Esophagus muscularis mucosa (tissue), 4 donors: ENCODE measurements around the gene XYLT1. TPM values are rescaled to one million over a fixed set of nuclear protein-coding genes. Genes with fewer than 3 reads are reported as not detected.

Experiments
- DNase-seq: peaks from one replicate; pipeline ENCODE4 v3.0.0-alpha.2; 2017; ENCODE audit errors: extremely low spot score
- H3K27ac ChIP-seq, 4 donors: fragments of 200-600 bp; sonication (generic); replicated peaks in 1 of 4; 1 replicate in 3 of 4; 2 replicates in 1 of 4; pipeline ENCODE4 v1.5.1; 2016 to 2019; ENCODE audit warnings: mild to moderate bottlenecking in 1 of 4
- H3K27me3 ChIP-seq, 4 donors: fragments of 200-600 bp; sonication (generic); one replicate each; pipeline versions ENCODE4 v1.5.1 to v1.6.0; 2016 to 2019
- H3K36me3 ChIP-seq, 4 donors: fragments of 200-600 bp; sonication (generic); one replicate each; pipeline ENCODE4 v1.5.1; 2016 to 2019
- H3K4me1 ChIP-seq, 4 donors: fragments of 200-600 bp; sonication (generic); one replicate each; pipeline ENCODE4 v1.5.1; 2016 to 2019
- H3K4me3 ChIP-seq, 4 donors: fragments of 200-600 bp; sonication (generic); 1 replicate in 2 of 4; 2 replicates in 2 of 4; pipeline ENCODE4 v1.5.1; 2016 to 2019; ENCODE audit warnings: mild to moderate bottlenecking in 4 of 4, moderate library complexity in 1 of 4
- H3K9me3 ChIP-seq, 4 donors: fragments of 200-600 bp; sonication (generic); 1 replicate in 3 of 4; 2 replicates in 1 of 4; pipeline ENCODE4 v1.5.1; 2016 to 2019
- EP300 ChIP-seq: sonication (generic); formaldehyde crosslinking; IDR thresholded peaks from one replicate; pipeline ENCODE4 v1.6.1; 2017; ENCODE audit warnings: antibody characterized with exemption
- POLR2A ChIP-seq: fragments of 450-650 bp; IDR thresholded peaks from one replicate; pipeline ENCODE4 v1.6.1; 2017; ENCODE audit warnings: antibody characterized with exemption, moderate library complexity, mild to moderate bottlenecking, low read depth
- POLR2AphosphoS5 ChIP-seq, 2 donors: sonication (generic); formaldehyde crosslinking; IDR thresholded peaks; one replicate each; pipeline ENCODE4 v1.6.1; 2017; ENCODE audit warnings: antibody characterized with exemption in 2 of 2
- WGBS: methylation state at CpG from one replicate; pipeline ENCODE4 v1.1.5; 2018; 5-methylcytosine and 5-hydroxymethylcytosine counted together
- intact Hi-C: fragments of 100-400 bp; cut with DNase I; formaldehyde crosslinking; loops from one replicate; pipeline ENCODE4 v1.15.1; 2023
- total RNA-seq, 4 donors: library from RNA; depleted of rRNA; stranded (reverse); fragments of >200 nt; gene quantifications; one replicate each; pipeline versions ENCODE4 v1.1.0 to v1.2.1, GENCODE V29; 2016
- TF ChIP-seq, protein P1 (sequence below), 3 experiments: fragments of 200-600 bp in 2 of 3; fragments of 450-650 bp in 1 of 3; sonication (generic) in 2 of 3; IDR thresholded peaks; one replicate each; pipeline ENCODE4 v1.5.1; 2017 to 2019; ENCODE audit warnings: antibody characterized with exemption in 3 of 3, mild to moderate bottlenecking in 2 of 3, moderate library complexity in 1 of 3

The XYLT1 gene
- total RNA-seq, 4 donors from 2014 or later, result 25.2 to 57.1 (median 33.5) TPM

DNA sequence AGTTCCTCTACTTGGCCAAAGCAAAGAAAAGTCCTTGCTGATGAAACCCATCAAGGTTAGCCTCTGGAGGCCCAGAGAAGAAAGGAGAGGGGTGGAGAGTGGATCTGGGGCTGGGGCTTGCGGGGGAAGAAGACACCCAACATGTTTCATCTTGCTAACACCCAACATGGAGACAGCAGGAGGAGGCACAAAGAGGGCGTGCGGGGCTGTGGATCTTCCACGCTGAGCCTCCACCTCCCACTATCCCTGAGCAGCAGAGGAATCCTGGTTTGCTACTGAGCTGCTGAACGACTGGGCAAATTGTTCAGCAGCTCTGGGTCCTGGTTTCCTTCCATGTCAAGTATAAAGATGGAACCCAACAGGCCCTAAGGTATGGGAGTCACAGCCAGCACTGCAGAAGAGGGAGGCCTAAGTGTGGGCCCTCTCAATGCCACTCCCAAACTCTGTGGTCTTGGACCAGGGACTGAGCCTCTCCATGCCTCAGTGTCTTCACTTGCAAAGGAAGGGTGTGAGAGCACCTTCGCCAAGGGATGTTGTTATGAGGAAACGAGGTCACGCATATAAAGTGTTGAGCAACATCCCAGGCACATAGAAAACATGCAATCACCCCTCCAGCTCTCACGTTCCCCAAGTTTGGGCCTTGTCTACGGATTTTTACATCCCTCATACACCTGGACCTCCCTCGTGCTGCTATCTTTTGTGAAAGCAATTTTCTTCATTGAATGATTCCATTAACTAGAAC lies 122.5 kb downstream of the XYLT1 start:
- Histone ChIP-seq H3K9me3 (no peaks in the 10 kb centered on the region), H3K27me3 (no peaks in the 10 kb centered on the region), H3K36me3 (no peaks in the 10 kb centered on the region), H3K27ac (peak overlapping the region; percentile 88 to 93 (median 91)), H3K4me1 (peaks cover 44 to 78% (median 72%) of the 10 kb centered on the region in 4 donors), H3K4me3 (no peak overlapping the region)
- DNase-seq, result no peak
- intact Hi-C loops, result loop anchor here (5.0 kb wide), 3 partner anchors 36 to 119 kb away; no protein-coding TSS in a partner anchor
- 91% methylated on average over 10 of the region's 11 CpGs for WGBS
- TF ChIP-seq POLR2AphosphoS5 (IDR thresholded peaks at IDR 0.05), result no peak
- TF ChIP-seq POLR2A, result no peak
- TF ChIP-seq EP300, result no peak
- TF ChIP-seq, protein P1, sequence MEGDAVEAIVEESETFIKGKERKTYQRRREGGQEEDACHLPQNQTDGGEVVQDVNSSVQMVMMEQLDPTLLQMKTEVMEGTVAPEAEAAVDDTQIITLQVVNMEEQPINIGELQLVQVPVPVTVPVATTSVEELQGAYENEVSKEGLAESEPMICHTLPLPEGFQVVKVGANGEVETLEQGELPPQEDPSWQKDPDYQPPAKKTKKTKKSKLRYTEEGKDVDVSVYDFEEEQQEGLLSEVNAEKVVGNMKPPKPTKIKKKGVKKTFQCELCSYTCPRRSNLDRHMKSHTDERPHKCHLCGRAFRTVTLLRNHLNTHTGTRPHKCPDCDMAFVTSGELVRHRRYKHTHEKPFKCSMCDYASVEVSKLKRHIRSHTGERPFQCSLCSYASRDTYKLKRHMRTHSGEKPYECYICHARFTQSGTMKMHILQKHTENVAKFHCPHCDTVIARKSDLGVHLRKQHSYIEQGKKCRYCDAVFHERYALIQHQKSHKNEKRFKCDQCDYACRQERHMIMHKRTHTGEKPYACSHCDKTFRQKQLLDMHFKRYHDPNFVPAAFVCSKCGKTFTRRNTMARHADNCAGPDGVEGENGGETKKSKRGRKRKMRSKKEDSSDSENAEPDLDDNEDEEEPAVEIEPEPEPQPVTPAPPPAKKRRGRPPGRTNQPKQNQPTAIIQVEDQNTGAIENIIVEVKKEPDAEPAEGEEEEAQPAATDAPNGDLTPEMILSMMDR (IDR thresholded peaks at IDR 0.05), result no peak

DNA sequence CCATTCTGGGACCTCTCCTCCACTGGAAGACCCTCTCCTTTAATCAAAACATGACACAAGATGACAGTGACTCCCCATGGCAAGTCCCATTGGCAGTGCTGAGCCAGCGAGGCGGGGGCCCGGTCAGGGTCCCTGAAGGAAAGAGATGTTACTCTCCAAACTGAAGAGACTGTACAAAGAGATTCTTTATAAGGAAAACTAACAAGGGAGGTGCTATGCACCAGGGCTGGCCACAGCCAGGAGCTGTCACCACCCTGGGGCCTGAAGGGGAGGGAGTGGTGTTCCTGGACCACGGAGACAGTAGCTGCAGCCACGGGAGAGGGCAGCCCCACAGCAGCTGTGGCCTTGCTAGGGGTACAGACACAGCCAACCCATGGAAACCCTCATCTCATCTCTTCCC lies 123.1 kb downstream of the XYLT1 start:
- H3K4me3 ChIP-seq, result no peak overlapping the region
- no peaks in the 10 kb centered on the region for H3K27me3 ChIP-seq
- H3K4me1 ChIP-seq, result peaks cover 45 to 83% (median 76%) of the 10 kb centered on the region in 4 donors
- 100% methylated on average over 3 of the region's 5 CpGs for WGBS
- TF ChIP-seq EP300 (no peak), POLR2AphosphoS5 (IDR thresholded peaks at IDR 0.05) (peak in 1 of 2 donors; percentile 38)
- H3K27ac ChIP-seq, result peak overlapping the region; percentile 88 to 93 (median 91)
- H3K36me3 ChIP-seq, result no peaks in the 10 kb centered on the region
- H3K9me3 ChIP-seq, result no peaks in the 10 kb centered on the region
- intact Hi-C loops, result loop anchor here (5.0 kb wide), 3 partner anchors 35 to 120 kb away; no protein-coding TSS in a partner anchor
- no peak for DNase-seq

DNA sequence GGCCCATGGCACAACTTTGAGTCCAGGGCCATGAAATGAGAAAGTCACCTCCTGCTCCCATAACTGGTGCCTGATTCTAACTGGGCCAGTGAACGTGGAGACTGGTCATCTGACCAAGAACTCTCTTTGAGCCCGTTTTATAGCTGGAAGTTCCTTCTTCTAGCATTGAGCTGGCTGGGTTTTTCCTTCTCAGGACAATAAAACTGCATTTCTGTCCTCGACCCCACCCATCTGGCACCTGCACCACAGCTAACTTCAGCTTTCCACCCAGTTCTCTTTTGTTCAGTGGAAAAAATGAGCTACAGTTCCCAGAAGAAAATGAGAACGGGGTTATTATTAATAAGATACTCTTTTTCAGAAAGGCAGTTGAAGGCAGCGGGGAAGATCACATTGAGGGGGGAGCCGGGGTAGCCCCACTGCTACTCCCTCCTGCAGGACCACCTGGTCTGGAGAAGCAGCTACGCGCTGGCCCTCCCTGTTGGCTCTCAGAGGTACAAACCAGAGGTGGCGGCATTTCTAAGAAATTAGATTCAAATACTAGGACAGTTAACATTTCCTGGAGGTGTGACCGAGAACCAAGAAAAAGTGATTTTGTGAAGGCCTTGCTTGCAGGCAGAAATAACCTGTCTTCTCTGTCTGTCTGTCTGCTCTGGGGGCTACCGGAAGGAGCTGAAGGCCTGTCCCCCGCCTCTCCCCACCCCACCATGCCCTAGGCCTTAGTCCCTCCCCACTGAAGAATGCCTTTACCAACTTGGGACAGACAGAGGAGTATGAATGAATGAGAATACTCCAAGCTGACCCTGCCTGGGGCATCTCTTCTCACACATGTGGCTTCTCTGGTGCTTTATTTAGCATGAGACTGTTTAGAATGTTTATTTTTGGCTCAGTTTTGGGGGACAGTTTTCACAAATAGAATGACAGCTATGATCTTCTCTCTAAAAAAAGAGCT lies 123.9 kb downstream of the XYLT1 start:
- peak overlapping the region; percentile 88 to 93 (median 91) for H3K27ac ChIP-seq
- TF ChIP-seq POLR2A (no peak), POLR2AphosphoS5 (IDR thresholded peaks at IDR 0.05) (no peak), EP300 (no peak)
- TF ChIP-seq, protein P1 (IDR thresholded peaks at IDR 0.05), result no peak
- no peaks in the 10 kb centered on the region for H3K27me3 ChIP-seq
- peaks cover 45 to 88% (median 81%) of the 10 kb centered on the region in 4 donors for H3K4me1 ChIP-seq
- no peak overlapping the region for H3K4me3 ChIP-seq
- no peak for DNase-seq
- H3K9me3 ChIP-seq, result no peaks in the 10 kb centered on the region
- intact Hi-C loops, result loop anchor here (5.0 kb wide), 3 partner anchors 35 to 120 kb away; no protein-coding TSS in a partner anchor
- WGBS, result 56% methylated on average over 12 of the region's 12 CpGs
- no peaks in the 10 kb centered on the region for H3K36me3 ChIP-seq

DNA sequence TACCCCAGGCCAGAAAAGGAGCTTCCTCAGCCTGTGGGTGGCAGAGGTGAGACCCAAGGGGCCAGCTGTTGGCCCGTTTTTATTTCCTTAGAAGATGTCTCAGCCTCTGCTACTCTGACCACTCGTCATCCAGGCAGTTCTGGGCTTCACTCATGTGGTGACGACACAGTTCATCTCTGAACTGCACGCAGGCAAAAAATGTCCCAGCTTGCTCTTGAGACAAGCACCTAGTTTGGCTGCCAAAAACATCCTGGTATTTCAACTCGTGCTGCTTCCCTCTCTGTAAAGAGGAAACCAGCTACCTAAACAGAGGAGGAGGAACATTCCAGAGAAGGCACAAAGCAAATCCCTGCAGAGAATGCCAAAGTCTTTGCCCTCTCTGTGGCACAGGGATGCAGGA lies 125.7 kb downstream of the XYLT1 start:
- Histone ChIP-seq H3K36me3 (no peaks in the 10 kb centered on the region), H3K27me3 (no peaks in the 10 kb centered on the region), H3K9me3 (no peaks in the 10 kb centered on the region), H3K4me1 (peaks cover 45 to 89% (median 83%) of the 10 kb centered on the region in 4 donors), H3K4me3 (no peak overlapping the region), H3K27ac (peak overlapping the region; percentile 88 to 93 (median 91))
- DNase-seq, result peak; percentile 96
- intact Hi-C loops, result loop anchor here (5.0 kb wide), 3 partner anchors 33 to 122 kb away; no protein-coding TSS in a partner anchor
- 21% methylated on average over 5 of the region's 5 CpGs for WGBS
- TF ChIP-seq POLR2A (no peak), POLR2AphosphoS5 (IDR thresholded peaks at IDR 0.05) (peak; percentile 89 to 98), EP300 (peak; percentile 86)
- TF ChIP-seq, protein P1 (IDR thresholded peaks at IDR 0.05), result no peak

DNA sequence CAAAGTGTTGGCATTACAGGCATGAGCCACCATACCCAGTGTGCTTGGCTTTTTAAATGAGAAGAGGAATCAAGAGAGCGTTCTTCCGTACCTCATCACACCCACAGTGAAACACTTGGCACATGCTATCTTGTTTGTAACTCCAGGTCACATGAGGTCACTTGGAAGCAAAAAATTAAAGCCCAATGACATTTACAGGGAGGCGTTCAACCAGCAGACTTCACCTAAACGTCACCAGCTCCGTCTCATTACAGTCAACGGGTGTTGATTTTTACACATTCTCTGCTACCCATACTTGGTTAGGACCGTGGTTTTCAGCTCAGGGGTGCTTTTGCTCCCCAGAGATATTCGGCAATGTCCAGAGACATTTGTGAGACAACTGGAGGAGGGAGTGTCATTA lies 127.0 kb downstream of the XYLT1 start:
- Histone ChIP-seq H3K4me1 (peaks cover 45 to 92% (median 85%) of the 10 kb centered on the region in 4 donors), H3K36me3 (no peaks in the 10 kb centered on the region), H3K9me3 (no peaks in the 10 kb centered on the region), H3K27ac (peak overlapping the region; percentile 88 to 93 (median 91)), H3K27me3 (no peaks in the 10 kb centered on the region), H3K4me3 (no peak overlapping the region)
- 43% methylated on average over 8 of the region's 8 CpGs for WGBS
- DNase-seq, result no peak
- intact Hi-C loops, result no loop called here
- TF ChIP-seq POLR2A (no peak), EP300 (no peak), POLR2AphosphoS5 (IDR thresholded peaks at IDR 0.05) (peak; percentile 48 to 54)
- TF ChIP-seq, protein P1 (IDR thresholded peaks at IDR 0.05), result no peak
